COR-L47 (cell line): ENCODE results near the gene MOGAT3.

Source experiments
- DNase-seq: peaks from one replicate; lab custom pipeline; 2025; lab: John Stamatoyannopoulos, UW

MOGAT3 gene

GRCh38 chr7:101172005-101172853 lies 28.6 kb downstream of the MOGAT3 start:
- peak; percentile 88 for DNase-seq

GRCh38 chr7:101171442-101171837 lies 29.4 kb downstream of the MOGAT3 start:
- DNase-seq = no peak

- no peak for DNase-seq
These were observed 30.0 kb downstream of the MOGAT3 start for GRCh38 chr7:101170617-101171441.

- DNase-seq = peak; percentile 58
These were observed 30.8 kb downstream of the MOGAT3 start for GRCh38 chr7:101169838-101170551.

- DNase-seq = no peak
These were observed 31.6 kb downstream of the MOGAT3 start for GRCh38 chr7:101169110-101169837.

GRCh38 chr7:101168412-101169049 lies 32.3 kb downstream of the MOGAT3 start:
- no peak for DNase-seq

- no peak for DNase-seq
These were observed 33.0 kb downstream of the MOGAT3 start for GRCh38 chr7:101167645-101168411.

GRCh38 chr7:101166909-101167644 lies 33.8 kb downstream of the MOGAT3 start:
- DNase-seq = peak; percentile 13

- DNase-seq = no peak
These were observed 34.3 kb downstream of the MOGAT3 start for GRCh38 chr7:101166648-101166908.

- no peak for DNase-seq
These were observed 34.7 kb downstream of the MOGAT3 start for GRCh38 chr7:101165958-101166647.

- DNase-seq = peak; percentile 88
These were observed 35.5 kb downstream of the MOGAT3 start, which contains the start of gene VGF for GRCh38 chr7:101165075-101165957. Gene VGF (minus strand): TSS chr7:101165569. CDS start chr7:101164843, 726 bp downstream.

GRCh38 chr7:101164071-101164840 lies 36.6 kb downstream of the MOGAT3 start:
- DNase-seq = peak; percentile 41

- peak; percentile 77 for DNase-seq
These were observed 37.4 kb downstream of the MOGAT3 start for GRCh38 chr7:101163279-101164070.

GRCh38 chr7:101162551-101163278 lies 38.1 kb downstream of the MOGAT3 start:
- peak; percentile 76 for DNase-seq

GRCh38 chr7:101161692-101162471 lies 39.0 kb downstream of the MOGAT3 start:
- no peak for DNase-seq
